Hepatocyte (in vitro differentiated cells): Measurements from ENCODE around the gene SLC15A3. TPM values are rescaled to one million over a fixed set of nuclear protein-coding genes. Genes with fewer than 3 reads are reported as not detected.
A peak's percentile ranks its signal among the peaks of the same experiment; 100 is the strongest.

Source experiments
- DNase-seq: peaks from one replicate; pipeline ENCODE4 v3.0.0-alpha.2; 2016; ENCODE audit warnings: low spot score
- H2AFZ ChIP-seq: fragments of 200-600 bp; sonication (generic); 2 replicates; pipeline ENCODE4 v1.6.0; 2016; ENCODE audit warnings: antibody characterized with exemption, mild to moderate bottlenecking
- H3K27ac ChIP-seq: fragments of 200-600 bp; sonication (generic); 2 replicates; pipeline ENCODE4 v1.5.1; 2016; ENCODE audit warnings: mild to moderate bottlenecking
- H3K27me3 ChIP-seq: fragments of 200-600 bp; sonication (generic); 2 replicates; pipeline ENCODE4 v1.6.1; 2016
- H3K36me3 ChIP-seq: fragments of 200-600 bp; sonication (generic); replicated peaks from 2 replicates; pipeline ENCODE4 v1.5.1; 2016; ENCODE audit warnings: low read depth; ENCODE audit not compliant: insufficient read depth
- H3K4me1 ChIP-seq: fragments of 200-600 bp; sonication (generic); 2 replicates; pipeline ENCODE4 v1.5.1; 2016; ENCODE audit warnings: mild to moderate bottlenecking, moderate library complexity; ENCODE audit not compliant: insufficient read depth
- H3K4me2 ChIP-seq: fragments of 200-600 bp; sonication (generic); 2 replicates; pipeline ENCODE4 v1.6.0; 2016
- H3K4me3 ChIP-seq: fragments of 200-600 bp; sonication (generic); 2 replicates; pipeline ENCODE4 v1.5.1; 2016; ENCODE audit warnings: mild to moderate bottlenecking
- H3K79me2 ChIP-seq: fragments of 200-600 bp; sonication (generic); 2 replicates; pipeline ENCODE4 v1.6.0; 2017; ENCODE audit warnings: mild to moderate bottlenecking
- H3K9me2 ChIP-seq: fragments of 200-600 bp; sonication (generic); replicated peaks from 2 replicates; pipeline ENCODE4 v1.6.0; 2017; ENCODE audit warnings: mild to moderate bottlenecking; ENCODE audit not compliant: insufficient read depth
- H3K9me3 ChIP-seq: fragments of 200-600 bp; sonication (generic); 2 replicates; pipeline ENCODE4 v1.5.1; 2016; ENCODE audit warnings: low read depth, mild to moderate bottlenecking
- H4K20me1 ChIP-seq: fragments of 200-600 bp; sonication (generic); 2 replicates; pipeline ENCODE4 v1.6.0; 2016; ENCODE audit warnings: mild to moderate bottlenecking; ENCODE audit not compliant: insufficient read depth, poor library complexity, severe bottlenecking
- EZH2 ChIP-seq: fragments of 200-600 bp; sonication (generic); IDR thresholded peaks from 2 replicates; pipeline ENCODE4 v1.6.1; 2016; ENCODE audit warnings: antibody characterized with exemption, mild to moderate bottlenecking, borderline replicate concordance
- EZH2phosphoT487 ChIP-seq: fragments of 200-600 bp; sonication (generic); IDR thresholded peaks from one replicate; pipeline ENCODE4 v1.6.1; 2018; ENCODE audit warnings: antibody characterized with exemption, mild to moderate bottlenecking, low read depth, moderate library complexity; ENCODE audit not compliant: unreplicated experiment, severe bottlenecking
- WGBS: methylation state at CpG from one replicate; pipeline ENCODE4 v1.1.6; 2016; ENCODE audit warnings: low lambda C conversion rate; ENCODE audit errors: missing lambda C conversion rate; 5-methylcytosine and 5-hydroxymethylcytosine counted together
- polyA plus RNA-seq: library from polyadenylated mRNA; unstranded; fragments of >200 nt; fragmentation: Nextera tagmentation; extraction: Ambion mirVana; gene quantifications from 2 replicates; pipeline ENCODE4 v1.2.1, GENCODE V29; 2016
- total RNA-seq: library from RNA; depleted of rRNA; stranded (reverse); fragments of >200 nt; gene quantifications from 2 replicates; pipeline ENCODE4 v1.2.3, GENCODE V29; 2014
- TF ChIP-seq, protein P1 (sequence below): fragments of 200-600 bp; sonication (generic); IDR thresholded peaks from 2 replicates; pipeline ENCODE4 v1.5.1; 2016; ENCODE audit warnings: antibody characterized with exemption, mild to moderate bottlenecking; ENCODE audit not compliant: poor library complexity

Gene SLC15A3
- total and polyA plus RNA-seq, 2 experiments from 2014 or later: 0.56 to 3.3 TPM

DNA sequence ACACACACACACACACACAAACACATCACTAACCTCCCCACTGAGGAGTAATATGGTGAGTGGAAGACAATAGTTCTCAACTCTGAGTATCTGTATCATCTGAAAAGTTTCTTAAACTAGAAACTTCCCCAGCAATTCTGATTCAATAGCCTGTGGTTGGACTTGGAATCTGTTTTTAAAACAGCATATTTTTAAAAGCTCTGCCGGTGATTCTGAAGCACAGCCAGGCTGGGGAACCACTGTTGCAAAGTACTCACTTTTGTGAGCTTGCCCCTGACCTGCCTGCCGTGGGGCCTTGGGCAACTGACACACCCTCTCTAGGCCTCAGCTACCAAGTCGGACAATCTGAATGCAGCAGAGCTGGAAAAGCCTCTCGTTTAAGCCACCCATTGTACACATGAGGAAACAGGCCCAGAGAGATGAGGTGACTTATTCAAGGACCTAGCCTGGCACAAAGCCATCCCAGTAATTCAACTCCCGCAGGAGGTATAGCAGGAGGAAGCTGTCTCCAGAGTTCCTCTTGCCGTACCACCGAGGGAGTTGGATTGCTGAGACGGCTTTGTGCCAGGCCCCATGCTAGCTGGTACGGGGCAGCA lies 8.9 kb downstream of the SLC15A3 start:
- H3K9me2 ChIP-seq: no peaks in the 10 kb centered on the region
- H3K27ac ChIP-seq: no peak overlapping the region
- no peaks in the 10 kb centered on the region for H3K9me3 ChIP-seq
- WGBS: 69% methylated on average over 9 of the region's 9 CpGs
- H3K4me3 ChIP-seq: no peak overlapping the region
- no peak for DNase-seq
- H3K27me3 ChIP-seq: no peaks in the 10 kb centered on the region
- no peaks in the 10 kb centered on the region for H3K36me3 ChIP-seq
- TF ChIP-seq EZH2: no peak
- no peak for TF ChIP-seq EZH2phosphoT487
- TF ChIP-seq, protein P1, sequence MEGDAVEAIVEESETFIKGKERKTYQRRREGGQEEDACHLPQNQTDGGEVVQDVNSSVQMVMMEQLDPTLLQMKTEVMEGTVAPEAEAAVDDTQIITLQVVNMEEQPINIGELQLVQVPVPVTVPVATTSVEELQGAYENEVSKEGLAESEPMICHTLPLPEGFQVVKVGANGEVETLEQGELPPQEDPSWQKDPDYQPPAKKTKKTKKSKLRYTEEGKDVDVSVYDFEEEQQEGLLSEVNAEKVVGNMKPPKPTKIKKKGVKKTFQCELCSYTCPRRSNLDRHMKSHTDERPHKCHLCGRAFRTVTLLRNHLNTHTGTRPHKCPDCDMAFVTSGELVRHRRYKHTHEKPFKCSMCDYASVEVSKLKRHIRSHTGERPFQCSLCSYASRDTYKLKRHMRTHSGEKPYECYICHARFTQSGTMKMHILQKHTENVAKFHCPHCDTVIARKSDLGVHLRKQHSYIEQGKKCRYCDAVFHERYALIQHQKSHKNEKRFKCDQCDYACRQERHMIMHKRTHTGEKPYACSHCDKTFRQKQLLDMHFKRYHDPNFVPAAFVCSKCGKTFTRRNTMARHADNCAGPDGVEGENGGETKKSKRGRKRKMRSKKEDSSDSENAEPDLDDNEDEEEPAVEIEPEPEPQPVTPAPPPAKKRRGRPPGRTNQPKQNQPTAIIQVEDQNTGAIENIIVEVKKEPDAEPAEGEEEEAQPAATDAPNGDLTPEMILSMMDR: no peak
- no peaks in the 10 kb centered on the region for H3K79me2 ChIP-seq
- H3K4me1 ChIP-seq: peaks cover 6% of the 10 kb centered on the region
- no peaks in the 10 kb centered on the region for H4K20me1 ChIP-seq
- no peak overlapping the region for H2AFZ ChIP-seq
- no peak overlapping the region for H3K4me2 ChIP-seq

DNA sequence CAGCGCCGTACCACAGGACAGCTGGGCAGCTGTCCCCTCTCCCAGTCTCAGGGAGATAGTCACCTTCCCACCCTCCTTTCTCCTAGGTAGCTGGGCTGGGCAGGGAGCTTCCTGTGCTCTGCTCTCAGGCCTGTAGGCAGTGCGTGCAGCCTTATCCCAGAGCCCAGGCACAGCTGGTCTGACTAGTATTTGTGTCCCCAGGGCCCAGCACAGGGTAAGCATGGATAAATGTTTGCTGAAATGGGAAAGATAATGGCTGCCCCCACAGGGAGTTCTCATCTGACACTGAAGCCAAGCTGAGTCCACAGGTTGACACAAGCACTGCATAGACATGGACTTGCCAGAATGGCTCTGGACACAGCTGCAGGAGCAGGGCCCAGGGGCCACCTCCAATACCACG lies 9.8 kb downstream of the SLC15A3 start:
- 90% methylated on average over 4 of the region's 4 CpGs for WGBS
- no peaks in the 10 kb centered on the region for H3K79me2 ChIP-seq
- no peaks in the 10 kb centered on the region for H3K9me2 ChIP-seq
- TF ChIP-seq EZH2 (no peak), EZH2phosphoT487 (no peak)
- TF ChIP-seq, protein P1: no peak
- H3K4me1 ChIP-seq: peaks cover 6% of the 10 kb centered on the region
- no peak for DNase-seq
- no peaks in the 10 kb centered on the region for H3K9me3 ChIP-seq
- H3K36me3 ChIP-seq: no peaks in the 10 kb centered on the region
- no peak overlapping the region for H3K4me3 ChIP-seq
- no peaks in the 10 kb centered on the region for H3K27me3 ChIP-seq
- no peaks in the 10 kb centered on the region for H4K20me1 ChIP-seq
- no peak overlapping the region for H3K27ac ChIP-seq
- H2AFZ ChIP-seq: no peak overlapping the region
- H3K4me2 ChIP-seq: no peak overlapping the region

DNA sequence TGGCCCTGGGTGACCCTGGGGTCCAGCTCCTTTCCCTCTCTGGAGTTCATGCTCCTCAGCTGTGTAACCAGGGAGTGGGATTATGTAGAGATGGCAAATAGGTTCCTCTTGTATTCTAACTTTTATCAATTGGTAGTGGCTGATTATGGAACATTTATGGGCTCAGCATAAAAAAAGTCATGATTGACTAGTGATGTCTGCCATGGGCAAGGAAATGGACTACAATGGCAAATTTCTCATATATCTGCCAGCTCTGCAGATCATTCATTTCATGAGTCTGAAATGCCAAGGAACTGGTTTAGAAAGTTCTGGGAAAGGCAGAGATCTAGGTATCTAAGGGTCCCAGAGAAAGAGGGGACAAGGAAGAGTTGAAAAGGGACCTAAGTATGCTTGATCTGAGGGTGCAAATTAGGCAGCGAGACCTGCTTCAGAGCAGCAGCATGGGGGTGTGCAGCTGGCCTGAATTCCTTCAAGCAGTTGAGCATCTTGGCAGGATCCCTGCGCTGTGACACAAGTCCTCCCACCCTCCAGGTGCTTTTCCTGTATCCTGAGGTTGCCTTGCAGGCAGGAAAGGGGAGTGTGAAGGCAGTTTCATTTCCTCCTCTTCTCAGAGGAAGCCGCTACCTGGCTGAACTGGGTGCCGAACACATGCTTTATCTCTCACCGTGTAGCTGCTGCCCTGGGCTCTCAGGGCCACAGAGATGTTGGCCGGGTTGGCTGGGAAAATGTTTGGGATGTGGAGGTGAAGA lies 10.4 kb downstream of the SLC15A3 start:
- no peak overlapping the region for H3K27ac ChIP-seq
- no peaks in the 10 kb centered on the region for H3K27me3 ChIP-seq
- no peaks in the 10 kb centered on the region for H3K36me3 ChIP-seq
- H3K4me2 ChIP-seq: no peak overlapping the region
- no peak overlapping the region for H2AFZ ChIP-seq
- no peaks in the 10 kb centered on the region for H3K9me2 ChIP-seq
- DNase-seq: no peak
- H4K20me1 ChIP-seq: no peaks in the 10 kb centered on the region
- no peak overlapping the region for H3K4me3 ChIP-seq
- no peaks in the 10 kb centered on the region for H3K79me2 ChIP-seq
- no peak for TF ChIP-seq EZH2
- WGBS: 90% methylated on average over 6 of the region's 6 CpGs
- peaks cover 6% of the 10 kb centered on the region for H3K4me1 ChIP-seq
- no peaks in the 10 kb centered on the region for H3K9me3 ChIP-seq

DNA sequence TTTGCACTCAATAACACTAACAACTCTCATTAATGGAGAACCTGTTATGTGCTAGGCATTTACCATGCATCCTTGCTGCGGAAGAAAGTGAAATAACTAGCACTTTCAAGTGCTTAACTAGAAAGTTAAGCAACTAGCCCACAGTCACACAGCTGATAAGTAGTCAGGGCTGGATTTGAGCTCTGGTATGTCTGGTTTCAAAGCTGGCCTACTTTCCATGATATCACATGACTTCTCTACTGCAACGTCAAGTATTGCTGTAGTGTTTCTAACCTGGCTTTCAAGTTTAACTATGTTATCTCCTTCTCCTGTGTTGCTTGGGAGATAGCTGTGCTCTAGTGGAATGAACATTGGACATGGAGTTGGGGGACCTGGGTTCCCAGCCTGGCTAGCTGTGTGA lies 12.1 kb downstream of the SLC15A3 start:
- H3K4me2 ChIP-seq: no peak overlapping the region
- H3K79me2 ChIP-seq: no peaks in the 10 kb centered on the region
- H3K9me3 ChIP-seq: no peaks in the 10 kb centered on the region
- no peak overlapping the region for H3K4me3 ChIP-seq
- H3K27me3 ChIP-seq: no peaks in the 10 kb centered on the region
- H3K4me1 ChIP-seq: peaks cover 6% of the 10 kb centered on the region
- no peaks in the 10 kb centered on the region for H4K20me1 ChIP-seq
- 35% methylated on average over 2 of the region's 2 CpGs for WGBS
- peak; percentile 68 for DNase-seq
- H3K36me3 ChIP-seq: no peaks in the 10 kb centered on the region
- TF ChIP-seq EZH2 (no peak), EZH2phosphoT487 (no peak)
- TF ChIP-seq, protein P1: no peak
- no peaks in the 10 kb centered on the region for H3K9me2 ChIP-seq
- H3K27ac ChIP-seq: peak overlapping the region; percentile 44
- H2AFZ ChIP-seq: no peak overlapping the region
